Measurements from ENCODE around the gene ART3.

Gene ART3

DNA sequence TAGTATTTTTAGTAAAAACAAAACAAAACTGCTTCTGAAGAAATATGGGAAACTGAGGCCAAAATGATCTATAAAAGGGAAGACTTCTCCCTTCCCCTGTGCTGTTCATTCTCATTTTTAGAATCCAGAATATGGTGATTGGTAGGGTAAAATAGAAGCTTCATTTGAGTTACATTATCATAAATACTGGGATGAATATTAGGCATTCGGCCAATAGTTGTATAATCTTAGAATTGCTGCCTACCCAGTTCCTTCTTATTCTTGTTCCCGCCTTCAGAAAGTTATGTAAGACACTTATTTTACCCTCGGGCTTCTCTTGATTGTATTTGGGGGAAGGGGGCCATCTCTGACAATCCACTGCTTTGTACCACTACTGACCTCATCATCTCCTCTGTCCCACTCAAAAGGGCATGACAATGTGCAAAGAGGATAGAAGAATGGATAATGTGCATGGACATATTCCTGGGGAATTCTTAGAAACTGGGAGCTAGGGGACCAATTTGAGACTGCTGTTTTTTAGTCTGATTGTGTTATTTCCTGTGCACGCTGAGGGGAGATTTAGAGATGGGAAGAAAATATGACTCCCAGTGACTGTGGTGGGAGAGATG is 588 bp downstream of the ART3 start:
- ChIA-PET POLR2A (no interaction called here), CTCF (interaction anchor here (1.0 to 2.7 kb wide), 3 partner anchors 12 to 79 kb away, joined by 3 to 6 read pairs (median 3); no protein-coding TSS in a partner anchor)
- TF ChIP-seq, protein P1, sequence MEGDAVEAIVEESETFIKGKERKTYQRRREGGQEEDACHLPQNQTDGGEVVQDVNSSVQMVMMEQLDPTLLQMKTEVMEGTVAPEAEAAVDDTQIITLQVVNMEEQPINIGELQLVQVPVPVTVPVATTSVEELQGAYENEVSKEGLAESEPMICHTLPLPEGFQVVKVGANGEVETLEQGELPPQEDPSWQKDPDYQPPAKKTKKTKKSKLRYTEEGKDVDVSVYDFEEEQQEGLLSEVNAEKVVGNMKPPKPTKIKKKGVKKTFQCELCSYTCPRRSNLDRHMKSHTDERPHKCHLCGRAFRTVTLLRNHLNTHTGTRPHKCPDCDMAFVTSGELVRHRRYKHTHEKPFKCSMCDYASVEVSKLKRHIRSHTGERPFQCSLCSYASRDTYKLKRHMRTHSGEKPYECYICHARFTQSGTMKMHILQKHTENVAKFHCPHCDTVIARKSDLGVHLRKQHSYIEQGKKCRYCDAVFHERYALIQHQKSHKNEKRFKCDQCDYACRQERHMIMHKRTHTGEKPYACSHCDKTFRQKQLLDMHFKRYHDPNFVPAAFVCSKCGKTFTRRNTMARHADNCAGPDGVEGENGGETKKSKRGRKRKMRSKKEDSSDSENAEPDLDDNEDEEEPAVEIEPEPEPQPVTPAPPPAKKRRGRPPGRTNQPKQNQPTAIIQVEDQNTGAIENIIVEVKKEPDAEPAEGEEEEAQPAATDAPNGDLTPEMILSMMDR (IDR thresholded peaks at IDR 0.05; ENCODE audit: control extremely low read depth, extremely low read depth, low read depth, missing control alignments) = no peak
- no peak for DNase-seq (ENCODE audit: extremely low spot score)

DNA sequence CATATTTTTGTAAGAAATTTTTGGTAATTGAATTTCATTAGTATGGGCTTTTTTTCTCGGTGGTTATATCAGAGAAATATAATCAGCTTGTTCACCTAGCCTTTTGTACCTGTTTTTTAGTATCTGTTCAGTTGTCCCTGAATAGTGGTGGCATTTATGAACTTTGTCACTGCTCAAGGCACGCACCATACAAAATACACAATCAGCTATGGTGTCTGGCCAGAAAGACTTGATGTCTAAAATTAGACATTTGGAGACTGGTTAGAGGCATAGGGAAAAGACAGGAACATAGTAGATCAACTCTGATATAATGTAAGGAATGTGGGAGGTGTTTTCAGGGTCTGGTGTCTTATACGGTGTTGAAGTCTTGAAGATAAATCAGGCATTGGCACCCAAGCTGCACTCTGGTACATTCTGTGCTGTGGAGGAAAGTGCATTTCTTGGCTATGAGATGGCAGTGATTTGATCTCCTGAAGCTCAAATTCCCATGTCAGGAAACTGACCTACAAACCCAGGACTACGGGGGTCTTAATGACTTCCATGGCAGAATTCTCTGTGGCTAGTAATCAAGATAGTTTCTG is 3.6 kb downstream of the ART3 start:
- DNase-seq (ENCODE audit: extremely low spot score) = no peak
- TF ChIP-seq, protein P1 (IDR thresholded peaks at IDR 0.05; ENCODE audit: control extremely low read depth, extremely low read depth, low read depth, missing control alignments) = no peak
- POLR2A ChIA-PET = no interaction called here
- CTCF ChIA-PET = interaction anchor here (1.1 to 2.1 kb wide), 4 partner anchors 10 to 182 kb away, joined by 3 to 5 read pairs (median 4); no protein-coding TSS in a partner anchor

DNA sequence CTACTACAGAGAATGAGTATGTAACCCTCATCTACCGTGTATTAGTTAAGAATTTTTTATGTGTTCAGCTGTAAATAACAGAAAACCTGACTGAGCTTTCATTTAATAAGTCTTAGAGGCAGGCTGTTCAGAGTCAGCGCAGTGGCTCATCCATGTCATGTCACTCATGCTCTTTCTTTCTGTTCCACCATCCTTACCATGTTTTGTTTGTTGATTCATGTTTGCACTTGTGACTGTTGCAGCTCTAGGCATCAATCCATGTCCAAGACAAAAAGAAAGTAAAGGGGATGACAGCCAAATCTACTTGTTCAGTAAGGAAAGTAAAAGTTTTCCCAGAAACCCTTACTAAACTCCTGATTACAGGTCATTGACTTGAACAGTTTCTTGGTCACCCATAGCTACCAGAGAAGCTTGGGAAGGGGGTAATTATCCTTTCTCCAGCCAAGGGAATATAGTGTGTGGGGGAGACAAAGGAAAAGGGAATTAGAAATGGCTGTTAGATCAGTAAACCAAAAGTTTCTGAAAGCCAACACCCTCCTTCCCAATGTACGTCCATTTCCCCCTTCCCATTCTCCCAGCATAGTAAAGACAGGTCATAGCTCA is 9.0 kb downstream of the ART3 start:
- TF ChIP-seq, protein P1 (IDR thresholded peaks at IDR 0.05; ENCODE audit: control extremely low read depth, extremely low read depth, low read depth, missing control alignments) = no peak
- ChIA-PET CTCF (interaction anchor here (0.8 to 4.5 kb wide), 8 partner anchors 10 to 87 kb away, joined by 3 to 25 read pairs (median 4); no protein-coding TSS in a partner anchor), POLR2A (no interaction called here)
- DNase-seq (ENCODE audit: extremely low spot score) = no peak

DNA sequence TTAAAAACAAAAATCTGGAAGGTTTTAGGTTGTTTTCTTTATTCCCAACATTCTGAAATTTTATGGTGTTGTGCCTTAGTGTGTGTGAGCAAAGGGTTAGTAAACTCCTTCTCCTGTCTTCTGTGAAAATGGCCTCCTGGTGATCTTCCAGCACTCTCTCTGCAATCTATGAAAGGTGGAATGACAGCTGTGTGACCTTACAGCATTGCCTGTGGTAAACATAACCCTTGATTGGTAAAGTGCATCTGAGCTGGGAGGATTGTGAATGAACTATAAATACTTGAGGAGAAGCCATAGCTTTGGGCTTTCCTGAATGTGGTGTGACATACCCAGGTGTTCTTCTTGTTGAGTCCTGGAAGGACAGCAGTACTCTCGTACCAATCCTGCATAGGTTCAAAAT is 10.0 kb downstream of the ART3 start:
- TF ChIP-seq, protein P1 (IDR thresholded peaks at IDR 0.05; ENCODE audit: control extremely low read depth, extremely low read depth, low read depth, missing control alignments) = no peak
- ChIA-PET POLR2A (no interaction called here), CTCF (interaction anchor here (1.6 to 4.5 kb wide), 3 partner anchors 11 to 88 kb away, joined by 5 to 25 read pairs (median 7); no protein-coding TSS in a partner anchor)
- no peak for DNase-seq (ENCODE audit: extremely low spot score)

DNA sequence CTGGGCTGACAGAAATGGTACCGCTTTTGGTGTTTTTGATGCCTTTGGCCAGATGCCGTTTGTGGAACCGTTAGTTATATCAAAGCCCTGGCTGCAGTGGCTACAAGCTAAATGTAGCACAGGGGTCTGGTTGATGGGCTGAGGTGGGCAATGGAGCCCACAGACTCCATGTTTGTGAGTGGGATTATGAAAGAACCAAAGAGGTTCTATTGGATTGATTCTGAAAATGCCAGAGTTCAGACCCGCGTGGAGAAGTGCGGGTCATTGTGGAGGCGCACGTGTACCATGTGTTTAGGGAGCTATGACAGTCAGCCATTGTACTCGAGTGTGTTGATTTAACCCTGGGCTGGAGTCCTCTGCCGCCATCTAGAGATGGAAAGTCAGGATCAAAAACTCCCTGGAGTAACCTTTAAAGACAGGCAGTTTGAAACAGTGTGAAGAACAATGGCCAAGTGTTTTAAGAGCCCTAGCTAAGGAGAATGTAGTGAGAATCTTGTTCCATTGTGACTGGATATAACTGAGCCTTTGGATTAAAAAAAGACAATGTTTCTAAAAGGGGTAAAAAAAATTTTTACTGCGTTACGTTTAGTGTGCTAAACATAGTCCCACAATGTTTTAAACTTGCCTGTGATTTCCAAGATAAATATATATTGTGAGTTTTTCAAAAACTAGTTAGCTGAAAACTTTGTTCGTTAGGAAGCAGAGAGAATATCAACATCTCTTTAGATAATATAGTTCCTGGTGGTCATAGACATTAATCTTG is 12.7 kb downstream of the ART3 start:
- peak; percentile 31 for DNase-seq (ENCODE audit: extremely low spot score)
- TF ChIP-seq, protein P1 (IDR thresholded peaks at IDR 0.05; ENCODE audit: control extremely low read depth, extremely low read depth, low read depth, missing control alignments) = peak; percentile 21
- POLR2A ChIA-PET = no interaction called here
- CTCF ChIA-PET = interaction anchor here (1.0 to 2.9 kb wide), 9 partner anchors 10 to 191 kb away, joined by 3 to 12 read pairs (median 6); no protein-coding TSS in a partner anchor

DNA sequence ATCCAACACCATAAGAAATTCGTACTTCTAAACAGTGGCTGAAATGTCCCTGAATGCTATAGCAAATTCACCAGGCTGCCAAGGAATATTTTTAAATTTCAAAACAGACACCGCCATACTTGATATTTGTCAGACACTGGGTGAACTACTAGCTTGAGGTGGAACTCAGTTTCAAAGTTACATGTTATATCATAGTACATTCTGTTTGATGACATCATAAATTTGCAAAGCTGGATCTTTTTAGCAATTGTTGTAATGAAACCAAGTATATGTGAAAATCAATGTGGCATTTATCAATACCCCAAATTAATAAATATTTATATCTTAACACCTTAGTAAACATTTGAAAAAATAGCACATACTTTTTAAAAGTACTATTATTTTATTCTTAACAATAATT is 14.2 kb downstream of the ART3 start:
- ChIA-PET CTCF (interaction anchor here (1.4 kb wide), 1 partner anchor 93 kb away, joined by 4 read pairs; no protein-coding TSS in a partner anchor), POLR2A (no interaction called here)
- TF ChIP-seq, protein P1 (IDR thresholded peaks at IDR 0.05; ENCODE audit: control extremely low read depth, extremely low read depth, low read depth, missing control alignments) = no peak
- no peak for DNase-seq (ENCODE audit: extremely low spot score)
